ENCODE data around the gene CFDP1.

DNA sequence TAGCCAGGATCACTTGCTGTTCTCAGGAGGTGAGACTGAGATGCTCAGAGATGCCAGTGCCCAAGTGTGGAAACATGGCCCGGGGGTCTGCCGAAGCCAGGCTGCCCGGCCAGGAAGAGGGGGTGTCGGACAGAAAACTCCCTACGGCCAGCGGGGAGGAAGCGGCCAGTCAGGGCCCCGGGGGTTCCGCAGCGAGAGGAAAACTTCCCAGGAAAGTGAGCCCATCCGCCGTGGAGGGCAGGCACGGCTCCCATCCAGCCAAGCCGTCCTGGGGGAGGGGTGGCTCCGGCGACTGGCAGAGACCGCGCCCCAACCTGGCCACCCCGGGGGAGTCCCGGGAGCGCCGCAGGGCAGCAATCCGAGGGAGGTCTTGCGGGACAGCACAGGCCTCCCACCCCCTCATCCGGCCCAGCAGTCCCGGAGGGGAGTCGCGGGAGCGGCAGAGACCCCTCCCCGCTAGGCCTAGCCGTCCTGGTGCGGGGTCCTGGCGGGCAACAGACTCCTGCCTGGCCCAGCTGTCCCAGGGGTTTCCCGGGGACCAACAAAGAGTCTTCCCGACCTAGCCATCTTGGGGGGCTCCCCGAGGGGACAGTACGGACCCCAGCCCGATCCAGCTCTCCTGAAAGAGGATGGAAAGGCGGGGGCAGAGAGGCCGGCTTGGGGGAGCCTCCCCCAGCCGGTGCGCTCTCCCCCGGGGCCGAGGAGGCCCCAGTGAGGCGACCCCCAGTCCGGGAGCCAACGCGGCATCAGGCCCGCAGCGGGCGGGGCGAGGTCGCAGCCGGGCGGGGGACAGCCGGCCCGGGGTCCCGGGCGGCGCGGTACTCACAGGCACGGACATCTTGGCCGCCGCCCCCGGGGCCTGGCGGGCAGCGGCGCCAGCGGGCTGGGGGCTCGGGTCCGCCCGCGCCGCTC lies 168.0 kb downstream of the CFDP1 start:
- TF ChIP-seq, protein P1, sequence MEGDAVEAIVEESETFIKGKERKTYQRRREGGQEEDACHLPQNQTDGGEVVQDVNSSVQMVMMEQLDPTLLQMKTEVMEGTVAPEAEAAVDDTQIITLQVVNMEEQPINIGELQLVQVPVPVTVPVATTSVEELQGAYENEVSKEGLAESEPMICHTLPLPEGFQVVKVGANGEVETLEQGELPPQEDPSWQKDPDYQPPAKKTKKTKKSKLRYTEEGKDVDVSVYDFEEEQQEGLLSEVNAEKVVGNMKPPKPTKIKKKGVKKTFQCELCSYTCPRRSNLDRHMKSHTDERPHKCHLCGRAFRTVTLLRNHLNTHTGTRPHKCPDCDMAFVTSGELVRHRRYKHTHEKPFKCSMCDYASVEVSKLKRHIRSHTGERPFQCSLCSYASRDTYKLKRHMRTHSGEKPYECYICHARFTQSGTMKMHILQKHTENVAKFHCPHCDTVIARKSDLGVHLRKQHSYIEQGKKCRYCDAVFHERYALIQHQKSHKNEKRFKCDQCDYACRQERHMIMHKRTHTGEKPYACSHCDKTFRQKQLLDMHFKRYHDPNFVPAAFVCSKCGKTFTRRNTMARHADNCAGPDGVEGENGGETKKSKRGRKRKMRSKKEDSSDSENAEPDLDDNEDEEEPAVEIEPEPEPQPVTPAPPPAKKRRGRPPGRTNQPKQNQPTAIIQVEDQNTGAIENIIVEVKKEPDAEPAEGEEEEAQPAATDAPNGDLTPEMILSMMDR (IDR thresholded peaks at IDR 0.05; ENCODE audit: borderline replicate concordance, extremely low read depth, low read length, poor library complexity, severe bottlenecking): no peak
- no peak for TF ChIP-seq EZH2 (IDR thresholded peaks at IDR 0.05; ENCODE audit: borderline replicate concordance, low read depth, low read length, severe bottlenecking)
